Non-pigmented ciliary epithelial cell (primary cell): ENCODE measurements around the gene REPS1.

ENCODE experiments used
- DNase-seq: peaks from one replicate; pipeline ENCODE4 v3.0.0-alpha.2; 2010; ENCODE audit warnings: low read depth

The REPS1 gene

DNA sequence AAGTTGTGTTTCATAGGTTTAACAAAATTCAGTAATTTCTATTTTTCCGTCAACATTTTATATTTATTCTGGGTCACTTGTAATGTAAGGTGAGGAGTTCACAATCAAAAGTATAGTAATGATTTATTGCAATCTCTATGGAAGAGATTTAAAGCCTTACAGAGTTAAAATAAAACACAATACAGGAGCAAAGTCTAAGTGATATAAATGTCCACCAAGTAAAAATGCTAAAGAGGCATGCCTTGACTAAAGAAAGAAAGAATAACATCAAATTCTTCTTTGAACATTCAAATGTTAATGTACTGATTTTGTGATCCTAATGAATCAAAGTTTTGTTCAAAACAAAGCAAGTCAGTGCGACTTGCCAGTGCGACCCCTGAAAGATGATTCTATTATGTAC lies 61.5 kb downstream of the REPS1 start:
- DNase-seq: no peak

DNA sequence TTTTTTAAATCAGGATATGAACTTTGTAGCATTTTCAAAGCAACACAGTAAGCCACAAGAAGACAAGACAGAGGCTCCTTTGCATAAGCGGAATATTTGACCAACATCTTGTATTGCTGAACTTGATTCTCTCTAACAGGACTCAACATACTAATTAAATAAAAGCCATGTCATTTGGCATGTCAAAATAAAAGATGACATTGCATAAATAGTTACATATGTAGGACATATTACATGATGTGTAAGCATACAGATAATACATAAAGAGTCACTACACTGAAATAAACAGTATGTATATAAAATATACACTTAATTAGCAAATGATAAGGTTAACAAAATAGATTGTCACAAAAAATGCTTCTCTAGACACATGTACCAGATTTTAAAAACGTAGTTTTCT lies 62.2 kb downstream of the REPS1 start:
- no peak for DNase-seq

DNA sequence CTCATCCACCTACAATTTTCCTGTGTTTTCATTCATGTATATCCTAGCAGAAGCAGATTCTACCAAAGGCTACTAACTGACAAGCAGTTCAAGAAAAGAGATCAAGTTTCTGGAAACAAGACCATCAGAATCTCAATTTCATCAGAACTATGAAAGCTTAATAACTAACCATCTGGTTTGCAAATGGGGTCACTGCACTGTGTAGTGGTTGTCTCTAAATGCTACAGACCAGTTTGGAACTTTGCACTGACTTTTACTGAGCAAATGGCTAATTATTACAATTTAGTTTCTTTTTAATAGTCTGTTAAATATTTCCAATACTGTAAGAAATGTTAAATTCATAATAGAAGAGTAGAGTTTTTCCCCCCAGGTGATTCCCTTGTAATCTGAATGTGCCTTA lies 64.5 kb downstream of the REPS1 start:
- no peak for DNase-seq

DNA sequence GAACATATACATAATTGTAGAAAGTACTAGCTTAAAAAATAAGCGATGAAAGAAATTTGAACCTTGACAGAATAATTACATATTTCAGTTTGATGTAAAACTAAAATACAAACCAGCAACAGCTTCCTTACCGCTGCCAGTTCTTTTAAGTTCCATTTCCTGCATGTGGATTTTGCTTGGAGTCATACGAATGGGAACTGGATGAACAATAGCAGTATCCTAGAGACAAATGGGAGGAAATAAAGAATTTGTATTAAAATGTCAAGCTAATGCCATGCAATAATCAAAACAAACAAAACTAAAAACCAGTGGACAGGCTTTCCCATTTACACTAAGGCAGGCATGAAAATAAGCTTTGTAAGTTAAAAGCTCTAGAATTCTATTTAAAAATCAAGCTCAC lies 67.1 kb downstream of the REPS1 start:
- DNase-seq: no peak

DNA sequence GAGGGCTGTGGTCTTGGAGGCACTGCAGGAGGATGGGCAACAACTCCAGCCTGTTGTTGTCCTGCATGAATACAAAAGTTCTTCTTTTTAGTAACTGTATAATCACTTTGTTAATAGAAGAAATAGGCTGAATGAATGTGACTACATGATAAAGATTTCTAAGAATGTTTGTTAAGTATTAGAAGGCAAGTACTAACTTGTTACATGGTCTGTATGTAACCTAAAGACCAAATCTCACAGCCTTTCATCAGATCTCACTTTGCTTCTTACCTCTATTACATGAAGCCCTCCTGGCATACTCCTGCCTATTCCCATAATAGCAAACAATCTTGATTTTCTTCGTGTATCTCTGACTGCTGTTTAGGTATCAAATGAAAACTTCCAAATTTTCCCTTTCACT lies 73.4 kb downstream of the REPS1 start:
- no peak for DNase-seq

DNA sequence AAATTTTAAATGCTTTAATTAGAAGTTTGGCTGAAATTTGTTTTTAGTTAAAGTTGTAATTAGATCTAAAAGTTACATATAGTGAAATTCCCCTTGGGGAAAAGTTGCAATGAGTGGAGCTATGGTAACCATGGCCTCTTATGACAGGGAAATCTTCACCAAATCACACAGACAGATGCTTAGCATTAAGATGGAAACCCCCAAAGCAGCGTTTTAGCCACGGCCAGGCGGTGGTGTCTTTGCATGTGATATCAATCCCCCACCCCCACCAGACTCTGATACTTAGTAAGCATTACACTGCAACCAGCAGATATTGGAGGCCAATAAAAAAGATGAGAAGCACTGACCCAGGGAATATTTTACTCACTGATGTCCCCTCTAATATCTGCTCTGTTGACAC lies 75.7 kb downstream of the REPS1 start:
- DNase-seq: no peak

DNA sequence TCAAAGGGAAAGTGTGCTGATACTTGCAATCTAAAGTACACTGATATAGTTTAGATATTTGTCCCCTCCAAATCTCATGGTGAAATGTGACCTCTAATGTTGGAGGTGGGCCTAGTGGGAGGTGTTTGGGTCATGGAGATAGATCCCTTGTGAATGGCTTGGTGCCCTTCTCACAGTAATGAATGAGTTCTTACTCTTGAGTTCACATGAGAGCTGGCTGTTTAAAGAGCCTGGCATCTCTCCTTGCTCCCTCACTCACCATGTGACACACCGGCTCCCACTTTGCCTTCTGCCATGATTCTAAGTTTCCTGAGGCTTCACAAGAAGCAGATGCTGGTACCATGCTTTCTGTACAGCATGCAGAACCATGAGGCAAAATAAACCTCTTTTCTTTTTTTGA lies 78.1 kb downstream of the REPS1 start:
- DNase-seq: no peak

DNA sequence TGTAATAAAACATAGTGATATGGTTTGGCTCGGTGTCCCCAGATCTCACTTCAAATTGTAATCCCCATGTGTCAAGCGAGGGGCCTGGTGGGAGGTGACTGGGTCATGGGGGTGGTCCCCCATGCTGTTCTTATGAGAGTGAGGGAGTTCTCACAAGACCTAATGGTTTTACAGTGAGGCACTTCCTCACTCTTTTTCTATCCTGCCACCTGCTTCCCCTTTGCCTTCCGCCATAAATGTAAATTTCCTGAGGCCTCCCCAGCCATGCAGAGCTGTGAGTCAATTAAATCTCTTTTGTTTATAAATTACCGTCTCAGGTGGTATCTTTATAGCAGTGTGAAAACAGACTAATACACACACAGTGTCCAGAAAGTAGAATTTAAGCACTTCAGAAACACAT lies 78.5 kb downstream of the REPS1 start:
- DNase-seq: no peak

DNA sequence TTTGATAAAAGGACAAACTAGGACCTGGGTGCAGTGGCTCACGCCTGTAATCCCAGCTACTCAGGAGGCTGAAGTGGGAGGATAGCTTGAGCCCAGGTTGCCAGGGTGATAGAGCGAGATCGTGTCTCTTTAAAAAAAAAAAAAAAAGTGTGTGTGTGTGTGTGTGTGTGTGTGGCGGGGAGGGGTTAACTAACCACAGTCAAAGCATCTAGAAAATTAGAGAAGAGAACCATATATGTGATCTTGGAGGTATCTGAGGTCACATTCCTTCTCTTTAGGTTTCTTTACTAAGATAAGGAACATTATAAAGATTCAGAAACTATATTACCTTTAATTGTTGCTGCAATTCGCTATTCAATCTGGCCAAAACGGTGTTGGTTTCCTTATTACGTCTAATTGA lies 80.9 kb downstream of the REPS1 start:
- no peak for DNase-seq

DNA sequence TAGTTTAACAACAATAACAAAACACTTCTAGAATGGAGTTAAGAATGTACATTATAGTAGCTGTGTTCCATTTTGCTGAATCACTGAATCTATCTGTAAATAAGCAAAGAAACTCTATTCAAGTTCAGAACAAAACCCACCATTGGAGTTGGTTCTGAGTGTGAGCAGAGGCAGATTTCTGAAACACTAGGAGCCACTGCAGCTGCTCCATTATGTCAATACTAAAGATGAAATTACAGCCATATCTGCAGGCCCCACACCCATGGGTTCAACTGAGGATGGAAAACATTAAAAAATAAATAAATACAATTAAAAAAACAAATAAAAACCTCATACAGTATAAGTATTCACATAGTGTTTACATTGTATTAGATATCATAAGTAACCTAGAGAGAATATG lies 91.0 kb downstream of the REPS1 start:
- DNase-seq: no peak

DNA sequence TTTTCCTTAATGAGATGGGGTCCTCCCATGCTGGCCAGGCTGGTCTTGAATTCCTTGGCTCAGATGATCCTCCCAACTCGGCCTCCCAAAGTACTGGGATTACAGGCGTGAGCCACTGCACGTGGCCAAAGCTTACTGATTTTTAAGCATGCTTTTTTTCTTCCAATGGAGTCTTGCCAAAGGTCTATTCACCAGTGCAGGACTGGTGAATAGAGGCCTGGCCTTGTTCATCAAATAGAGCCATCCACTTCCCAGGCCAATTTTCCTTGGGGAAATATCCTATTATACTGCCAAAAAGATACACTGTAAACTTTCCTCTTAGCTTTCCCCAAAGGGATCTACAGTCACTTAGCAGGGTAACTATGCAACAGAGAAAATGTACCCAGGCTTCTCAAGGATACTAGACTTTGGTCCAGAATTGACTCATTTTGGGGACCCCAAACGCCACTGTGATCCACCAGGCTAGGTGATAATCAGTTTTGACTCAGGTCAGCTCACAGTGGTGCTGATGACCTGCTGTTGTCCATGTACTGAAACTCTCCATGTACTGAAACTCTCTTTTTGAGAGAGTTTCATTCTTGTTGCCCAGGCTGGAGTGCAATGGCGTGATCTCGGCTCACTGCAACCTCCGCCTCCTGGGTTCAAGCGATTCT lies 91.8 kb downstream of the REPS1 start:
- no peak for DNase-seq

DNA sequence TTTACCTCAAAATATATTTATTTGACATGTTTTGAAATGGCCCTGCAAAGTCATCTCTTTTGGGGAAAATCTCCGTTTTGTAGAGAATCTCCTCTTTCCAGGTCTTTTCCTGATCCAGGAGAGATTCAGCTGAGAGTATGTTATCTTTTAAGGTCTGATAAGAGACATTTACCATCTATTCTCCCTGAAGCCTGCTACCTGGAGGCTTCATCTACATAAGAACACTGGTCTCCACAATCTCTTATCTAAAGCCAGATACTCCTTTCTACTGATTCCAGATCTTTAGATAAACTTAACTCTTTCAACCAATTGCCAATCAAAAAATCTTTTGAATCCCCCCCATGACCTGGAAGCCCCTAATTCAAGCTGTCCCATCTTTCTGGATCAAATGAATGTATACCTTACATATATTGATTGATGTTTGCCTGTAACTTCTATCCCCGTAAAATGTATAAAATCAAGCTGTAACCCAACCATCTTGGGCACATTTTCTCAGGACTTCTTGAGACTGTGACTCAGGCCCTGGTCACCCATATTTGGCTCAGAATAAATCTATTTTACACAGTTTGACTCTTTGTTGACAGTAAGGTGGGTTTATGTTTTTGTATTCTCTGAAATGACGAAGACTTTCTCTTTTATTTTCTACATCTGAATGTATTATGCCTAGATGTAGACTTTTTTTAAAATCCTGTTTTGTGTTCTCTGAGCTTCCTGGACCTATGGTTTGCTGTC lies 96.6 kb downstream of the REPS1 start:
- no peak for DNase-seq

DNA sequence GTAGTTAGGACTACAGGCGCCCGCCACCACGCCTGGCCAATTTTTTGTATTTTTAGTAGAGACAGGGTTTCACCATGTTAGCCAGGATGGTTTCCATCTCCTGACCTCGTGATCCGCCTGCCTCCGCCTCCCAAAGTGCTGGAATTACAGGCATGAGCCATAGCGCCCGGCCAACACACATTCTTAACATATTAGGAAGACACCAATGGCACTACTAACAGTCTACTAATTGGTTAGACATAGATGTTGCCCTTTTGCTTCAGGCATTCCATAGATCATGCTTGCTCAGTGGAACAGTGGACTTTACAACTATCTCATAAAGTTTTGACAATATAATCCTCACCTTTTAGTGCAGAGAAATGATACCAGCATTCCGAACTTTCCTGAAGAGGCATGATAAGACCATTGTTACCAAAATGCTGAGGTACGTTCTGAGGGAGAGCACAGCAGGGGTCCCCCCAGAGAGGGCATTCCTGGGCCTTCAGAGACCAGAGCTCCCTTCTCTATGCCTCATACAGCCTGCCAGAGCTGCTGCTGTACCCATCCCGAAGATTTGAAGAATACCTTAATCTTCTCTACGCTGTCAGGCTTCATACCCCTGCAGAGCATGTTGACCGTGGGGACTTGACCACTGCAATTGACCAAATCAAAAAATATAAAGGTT lies 102.8 kb downstream of the REPS1 start:
- DNase-seq: no peak

DNA sequence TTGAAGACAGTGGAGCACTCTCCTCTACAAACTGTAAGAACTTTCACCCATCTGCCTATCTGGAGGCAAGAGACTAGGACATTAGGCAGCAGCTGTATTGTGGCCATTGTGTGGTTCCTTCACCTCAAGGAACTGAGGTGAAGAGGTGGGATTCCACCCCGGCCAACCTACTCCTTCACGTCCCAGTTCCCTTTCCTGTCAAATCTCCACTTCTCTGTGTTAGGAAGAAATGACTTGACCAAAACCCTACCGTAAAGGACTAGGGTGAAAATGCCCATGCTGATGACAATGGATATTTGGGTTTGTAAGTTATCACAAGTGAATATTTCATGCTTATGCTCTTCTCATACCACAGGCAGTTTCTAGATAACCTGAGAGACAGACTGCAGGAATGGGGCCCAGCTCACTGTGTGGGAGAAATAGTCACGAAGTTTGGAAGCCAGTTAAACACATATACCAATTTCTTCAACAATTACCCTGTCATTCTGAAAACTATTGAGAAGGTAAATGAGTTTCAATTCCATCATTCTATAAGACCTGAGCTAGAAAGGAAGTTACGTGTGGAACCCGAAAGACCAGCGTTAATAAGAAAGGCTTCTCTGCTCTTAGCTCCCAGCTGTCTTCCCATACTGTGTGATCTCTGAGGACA lies 105.6 kb downstream of the REPS1 start:
- no peak for DNase-seq

DNA sequence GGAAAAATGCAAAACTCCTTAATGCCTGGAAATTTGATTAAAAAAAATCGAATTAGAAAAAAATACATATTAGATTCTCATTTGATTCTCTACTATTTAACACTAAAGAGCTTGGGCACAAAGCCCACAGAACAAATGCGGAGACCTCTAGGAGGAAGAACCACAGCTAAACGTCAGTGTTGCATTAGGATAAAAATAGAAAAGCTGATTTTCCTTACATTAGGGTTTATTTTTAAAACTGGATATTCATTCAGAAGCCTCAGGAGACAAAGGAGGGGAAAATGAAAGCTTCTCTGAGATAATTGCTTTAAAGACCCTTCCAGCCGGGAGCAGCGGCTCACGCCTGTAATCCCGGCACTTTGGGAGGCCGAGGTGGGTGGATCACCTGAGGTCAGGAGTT lies 114.9 kb downstream of the REPS1 start:
- DNase-seq: no peak

DNA sequence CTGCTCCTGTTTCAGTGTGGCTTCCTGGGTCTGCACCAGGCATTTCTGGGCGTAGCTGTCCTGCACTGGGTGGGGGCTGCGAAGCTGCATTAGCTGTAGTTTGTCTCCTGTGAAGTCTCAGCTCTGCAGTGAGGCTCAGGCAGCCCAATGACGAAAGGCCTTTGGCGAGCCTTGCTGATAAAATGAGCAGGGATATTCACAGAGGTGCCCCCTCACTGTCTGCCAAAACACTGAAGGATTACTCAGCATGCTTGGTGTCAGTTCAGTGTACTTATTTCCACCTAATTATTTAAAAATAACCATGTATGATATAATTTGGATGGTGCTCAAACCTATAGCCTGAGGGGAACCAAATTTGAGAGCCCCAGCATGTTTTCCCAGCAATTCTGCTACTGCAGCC lies 118.7 kb downstream of the REPS1 start:
- DNase-seq: no peak

DNA sequence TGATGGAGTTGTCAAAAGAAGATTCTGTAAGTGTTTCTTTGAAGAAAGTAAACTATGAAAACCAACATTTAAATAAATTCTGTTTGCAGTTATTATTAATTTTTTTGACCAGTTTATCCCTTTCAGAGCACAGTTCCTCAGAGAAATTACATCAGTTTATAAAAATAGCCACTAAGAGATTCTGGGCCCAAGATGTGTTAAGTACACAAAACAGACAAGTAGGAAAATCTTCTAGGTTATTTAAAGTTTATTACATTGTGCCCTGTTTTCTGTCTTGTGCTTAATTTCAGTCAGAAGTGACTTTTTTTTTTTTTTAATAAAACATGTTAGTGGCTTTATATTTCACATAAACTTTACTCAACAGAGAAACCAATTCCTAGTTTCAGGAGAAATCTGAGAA lies 119.9 kb downstream of the REPS1 start:
- DNase-seq: no peak

DNA sequence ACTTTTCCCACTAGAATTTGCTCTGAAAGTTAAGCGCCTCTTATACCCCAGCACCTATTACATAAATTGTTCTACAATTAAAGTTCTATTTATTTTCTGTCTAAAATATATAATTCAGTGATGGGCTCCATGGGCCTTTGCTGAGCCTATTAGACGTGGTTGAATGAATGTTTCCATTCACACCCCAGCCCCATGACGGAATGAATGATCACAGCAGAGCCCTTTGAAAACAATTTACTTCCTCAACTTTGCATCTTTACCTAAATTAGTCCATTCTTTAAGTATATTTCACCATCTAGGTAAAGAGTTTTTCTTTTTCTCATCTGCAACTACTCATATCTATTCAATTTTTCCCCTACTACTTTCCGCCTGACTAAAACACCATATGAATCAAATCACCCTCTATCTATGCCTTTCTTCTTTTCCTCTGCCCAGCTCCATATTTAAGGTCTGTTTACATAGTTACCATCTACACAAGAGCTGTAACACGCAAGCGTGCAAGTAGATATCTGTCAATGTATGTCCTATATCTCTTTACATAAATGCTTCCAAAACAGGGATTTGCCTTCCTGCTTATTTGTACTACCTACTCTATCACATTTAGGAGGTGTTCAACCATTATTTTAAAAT lies 122.5 kb downstream of the REPS1 start:
- DNase-seq: no peak

DNA sequence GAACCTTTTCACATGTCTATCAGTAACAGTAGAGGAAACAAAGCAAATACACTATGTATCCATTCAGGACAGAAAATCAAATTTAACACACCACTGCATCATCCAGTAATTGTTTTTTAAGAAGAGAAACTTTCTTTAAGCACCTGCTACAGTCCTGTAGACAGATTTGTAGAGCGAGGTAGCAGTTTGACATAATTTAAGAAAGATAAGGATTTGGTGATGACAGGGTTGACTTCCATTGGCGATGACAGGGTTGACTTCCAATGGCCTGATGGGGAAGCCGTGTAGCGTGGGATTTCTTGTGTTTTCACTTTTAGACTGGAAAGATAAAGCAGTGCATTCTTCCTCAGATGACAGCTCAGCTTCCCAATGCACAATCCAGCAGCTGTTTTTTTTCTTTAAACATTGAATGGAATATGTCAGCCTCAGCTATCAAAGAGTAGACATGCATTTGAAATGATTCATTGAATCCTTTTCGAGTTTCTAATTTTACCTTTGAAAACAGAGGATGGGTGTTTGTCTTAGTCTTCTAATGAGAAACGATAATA lies 123.6 kb downstream of the REPS1 start:
- no peak for DNase-seq

DNA sequence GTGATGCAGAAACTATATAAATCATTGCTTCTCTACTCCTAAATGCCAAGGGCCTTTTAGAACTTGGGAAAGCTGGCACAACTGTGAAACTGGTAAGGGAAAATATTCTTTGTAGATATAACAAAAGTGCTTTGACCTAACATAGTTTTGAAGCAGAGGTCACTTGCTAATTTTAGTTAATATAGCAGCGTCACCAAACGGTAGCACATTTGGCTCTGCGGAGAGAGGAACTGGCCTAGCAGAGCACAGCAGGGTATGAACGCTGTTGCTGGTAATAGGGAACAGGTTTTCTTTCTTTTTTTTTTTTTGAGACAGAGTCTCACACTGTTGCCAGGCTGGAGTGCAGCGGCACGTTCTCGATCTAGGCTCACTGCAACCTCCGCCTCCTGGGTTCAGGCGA lies 124.7 kb downstream of the REPS1 start:
- no peak for DNase-seq

DNA sequence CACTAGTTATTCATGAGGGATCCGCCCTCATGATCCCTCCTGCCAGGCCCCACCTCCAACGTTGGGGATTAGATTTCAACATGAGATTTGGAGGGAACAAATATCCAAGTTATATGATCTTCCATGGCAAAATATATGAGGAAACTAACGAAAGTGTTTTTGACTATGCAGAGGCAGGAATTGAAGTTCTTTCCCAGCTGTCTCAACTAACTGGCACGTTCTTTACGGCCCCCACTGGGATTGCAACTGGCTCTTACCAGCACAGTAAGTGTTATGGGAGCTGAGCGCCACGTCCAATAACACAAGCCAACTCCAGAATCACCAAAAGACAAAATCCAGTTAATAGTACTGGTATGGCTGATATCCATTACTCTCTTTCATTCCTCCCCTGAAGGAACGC lies 125.6 kb downstream of the REPS1 start:
- no peak for DNase-seq

DNA sequence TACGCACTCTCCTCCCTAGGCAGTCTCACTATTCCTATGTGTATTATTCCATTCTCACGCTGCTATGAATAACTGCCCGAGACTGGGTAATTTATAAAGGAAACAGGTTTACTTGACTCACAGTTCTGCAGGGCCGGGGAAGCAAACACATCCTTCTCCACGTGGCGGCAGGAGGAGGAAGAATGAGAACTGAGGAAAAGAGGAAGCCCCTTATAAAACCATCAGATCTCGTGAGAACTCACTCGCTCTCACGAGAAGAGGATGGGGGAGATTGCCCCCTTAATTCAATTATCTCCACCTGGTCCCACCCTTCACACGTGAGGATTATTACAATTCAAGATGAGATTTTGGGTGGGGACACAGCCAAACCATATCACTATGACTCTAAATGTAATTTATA lies 130.3 kb downstream of the REPS1 start:
- DNase-seq: no peak
